T47D (cell line): ENCODE results near the gene GJC1.

ENCODE experiments used
- DNase-seq, 2 experiments: peaks; one replicate each; pipeline versions ENCODE4 v3.0.0 to v3.0.0-alpha.2; 2011 to 2012; ENCODE audit warnings: low read depth in 1 of 2, low spot score in 1 of 2
- JUND ChIP-seq: IDR thresholded peaks from 2 replicates; pipeline ENCODE4 v1.6.1; 2012; ENCODE audit warnings: low read depth
- in situ Hi-C: cut with HindIII; loops from 2 replicates; pipeline ENCODE4 v1.10.0; 2016; ENCODE audit warnings: low sequenced_read_pairs, low pct_unique_long_range_greater_than_20kb

Gene GJC1

DNA sequence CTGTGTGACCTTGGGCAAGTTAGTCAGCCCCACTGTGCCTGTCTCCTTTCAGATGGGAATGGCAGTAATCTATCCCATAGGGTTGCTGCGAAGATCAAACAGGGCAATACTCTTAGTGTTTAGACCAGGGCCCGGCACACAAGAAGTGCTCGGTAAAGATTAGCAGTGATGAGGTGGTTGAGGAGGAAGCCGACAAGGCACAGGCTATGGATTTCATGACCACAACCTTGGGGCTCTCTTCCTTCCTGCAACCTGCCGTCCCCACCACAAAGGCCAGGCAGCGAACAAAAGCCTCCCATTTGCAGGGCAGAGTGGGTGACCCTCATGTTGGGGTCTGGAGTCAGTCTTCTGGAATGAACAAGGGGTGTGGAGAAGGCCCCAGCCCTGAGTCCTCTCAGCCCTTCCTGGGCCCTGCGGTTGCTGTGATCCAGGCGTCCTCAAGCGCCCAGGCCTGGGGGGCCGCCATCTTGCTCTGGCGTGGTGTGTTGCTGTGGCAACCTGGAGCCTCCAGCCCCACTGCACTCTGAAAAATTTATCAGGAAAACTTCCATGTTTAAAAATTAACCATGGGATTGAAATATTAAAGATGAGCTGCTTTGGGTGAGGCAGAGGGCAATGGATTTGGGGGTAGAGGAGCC lies 61.5 kb downstream of the GJC1 start:
- in situ Hi-C loops = no loop called here
- no peak for DNase-seq
- TF ChIP-seq JUND = no peak

- DNase-seq = no peak
- in situ Hi-C loops = no loop called here
- TF ChIP-seq JUND = no peak
Observed at GRCh38 chr17:44767493-44767892, 62.6 kb downstream of the GJC1 start.

GRCh38 chr17:44766409-44767038 lies 63.6 kb downstream of the GJC1 start:
- DNase-seq = no peak
- in situ Hi-C loops = no loop called here
- TF ChIP-seq JUND = no peak

- DNase-seq = no peak
- in situ Hi-C loops = no loop called here
- no peak for TF ChIP-seq JUND
Observed at GRCh38 chr17:44765965-44766364, 64.1 kb downstream of the GJC1 start.

GRCh38 chr17:44763170-44763569 lies 66.9 kb downstream of the GJC1 start:
- no peak for TF ChIP-seq JUND
- no peak for DNase-seq
- in situ Hi-C loops = no loop called here

- in situ Hi-C loops = no loop called here
- TF ChIP-seq JUND = no peak
- no peak for DNase-seq
Observed at GRCh38 chr17:44761932-44762810, 67.9 kb downstream of the GJC1 start.

DNA sequence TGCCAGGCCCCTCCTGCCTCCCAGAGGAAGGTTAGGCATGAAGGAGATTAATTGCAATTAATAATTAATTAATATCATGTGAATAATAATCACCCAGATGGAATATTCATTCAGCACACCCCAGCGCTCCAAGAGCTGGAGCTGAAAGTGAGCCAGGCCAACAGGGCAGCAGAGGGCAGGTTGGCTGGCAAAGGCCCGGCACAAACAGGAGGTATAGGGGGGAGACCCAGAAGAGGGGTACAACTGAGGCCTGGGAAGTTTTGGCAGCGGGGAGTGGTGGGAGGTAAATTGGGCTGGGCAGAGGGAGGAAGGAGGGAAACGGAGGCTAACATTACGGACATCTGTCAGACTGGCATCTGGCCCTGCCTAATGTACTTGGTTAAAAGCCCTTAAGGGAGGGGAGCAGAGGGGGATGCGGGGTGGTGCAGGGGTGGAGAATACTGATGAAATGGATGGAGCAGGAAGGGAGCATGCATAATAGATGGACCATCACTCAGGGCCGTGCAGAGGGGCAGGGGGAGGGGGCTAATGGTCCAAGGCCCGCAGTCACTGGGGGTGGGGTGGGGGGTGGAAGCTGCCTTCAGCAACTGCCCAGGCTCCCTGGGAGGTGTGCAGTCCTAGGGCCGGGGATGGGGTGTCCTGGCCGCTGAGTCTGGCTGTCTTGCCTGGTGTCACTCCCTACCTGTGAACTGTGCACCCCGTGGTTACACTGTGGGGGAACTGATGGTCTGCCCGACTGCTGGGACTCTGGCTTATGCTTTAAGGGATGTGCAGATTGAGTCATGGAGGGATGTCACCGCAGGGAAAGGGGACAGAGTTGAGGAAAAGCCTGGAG lies 69.4 kb downstream of the GJC1 start:
- in situ Hi-C loops = no loop called here
- DNase-seq = no peak
- no peak for TF ChIP-seq JUND

- in situ Hi-C loops = no loop called here
- no peak for TF ChIP-seq JUND
- DNase-seq = no peak
Observed at GRCh38 chr17:44759916-44760243, 70.2 kb downstream of the GJC1 start.

GRCh38 chr17:44759086-44759915 lies 70.8 kb downstream of the GJC1 start:
- peak in 1 of 2 experiments; percentile 69 for DNase-seq
- no peak for TF ChIP-seq JUND
- in situ Hi-C loops = no loop called here

DNA sequence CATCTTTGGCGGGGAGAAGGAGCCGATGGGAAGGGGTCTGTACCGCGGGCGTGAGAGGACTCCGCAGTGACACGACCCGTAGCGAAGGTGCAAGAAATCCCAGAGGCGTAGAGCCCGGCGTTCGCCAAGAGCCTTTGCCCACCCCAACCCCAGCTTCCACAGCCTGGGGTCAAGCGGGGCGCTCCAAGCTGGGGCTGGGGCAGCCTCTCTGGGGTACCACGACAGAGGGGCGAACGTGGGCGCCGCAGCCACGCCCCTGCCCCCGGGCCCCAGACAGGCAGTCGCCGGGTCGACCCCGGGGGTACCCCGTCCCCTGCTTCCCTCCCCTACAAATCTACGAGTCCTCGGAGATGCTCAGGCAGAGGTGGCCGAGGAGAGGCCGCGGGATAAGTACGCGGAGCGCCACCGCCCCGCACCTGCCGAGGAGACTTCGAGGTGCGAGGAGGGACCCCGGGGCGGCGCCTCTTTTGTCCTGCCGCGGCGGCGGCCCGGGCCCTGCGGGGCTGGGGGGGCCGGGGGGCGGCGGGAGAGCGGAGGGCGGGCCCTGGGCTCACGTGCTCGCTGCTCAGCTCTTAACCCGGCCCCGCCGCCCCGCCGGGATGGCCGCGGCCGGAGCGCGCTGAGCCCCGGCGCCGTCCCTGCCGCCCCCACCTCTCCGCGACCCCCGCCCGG lies 71.5 kb downstream of the GJC1 start, which contains the start of gene ADAM11:
ADAM11 (plus strand) TSS at position 575 of the 672 bp plus-strand sequence. CDS start 212 bp downstream, outside the sequence.
- in situ Hi-C loops = no loop called here
- DNase-seq = peak in 1 of 2 experiments; percentile 77
- TF ChIP-seq JUND = no peak

GRCh38 chr17:44757918-44758413 lies 72.1 kb downstream of the GJC1 start:
- TF ChIP-seq JUND = no peak
- in situ Hi-C loops = no loop called here
- no peak for DNase-seq
